ENCODE data around the gene ZNF385C. TPM values are rescaled to one million over a fixed set of nuclear protein-coding genes. Genes with fewer than 3 reads are reported as not detected.
A peak's percentile ranks its signal among the peaks of the same experiment; 100 is the strongest.
"Not testable (repeated sequence)": the region's sequence is repeated elsewhere in the genome, so short reads cannot be mapped to it uniquely, and the experiment has no call there.

The ZNF385C gene
- polyA plus RNA-seq (2011; rRNA removed) (0.61 and 0.86 TPM in 2 replicates), polyA plus RNA-seq (2017; fragmentation: RNase III; extraction: RNeasy Plus Mini Kit Qiagen cat#74134 plus additional on column Dnase treatment) (0.12 to 0.16 TPM (median 0.13 TPM) in 3 replicates), polyA minus RNA-seq (2011; rRNA and poly(A)+ RNA removed) (0.08 and 0.34 TPM in 2 replicates)
- 0.17 and 0.31 TPM in 2 replicates for polyA plus RNA-seq (2012; cell fraction: cytosol; rRNA removed)
- polyA plus RNA-seq (2012; cell fraction: nucleus; rRNA removed): 0.55 and 0.70 TPM in 2 replicates

DNA sequence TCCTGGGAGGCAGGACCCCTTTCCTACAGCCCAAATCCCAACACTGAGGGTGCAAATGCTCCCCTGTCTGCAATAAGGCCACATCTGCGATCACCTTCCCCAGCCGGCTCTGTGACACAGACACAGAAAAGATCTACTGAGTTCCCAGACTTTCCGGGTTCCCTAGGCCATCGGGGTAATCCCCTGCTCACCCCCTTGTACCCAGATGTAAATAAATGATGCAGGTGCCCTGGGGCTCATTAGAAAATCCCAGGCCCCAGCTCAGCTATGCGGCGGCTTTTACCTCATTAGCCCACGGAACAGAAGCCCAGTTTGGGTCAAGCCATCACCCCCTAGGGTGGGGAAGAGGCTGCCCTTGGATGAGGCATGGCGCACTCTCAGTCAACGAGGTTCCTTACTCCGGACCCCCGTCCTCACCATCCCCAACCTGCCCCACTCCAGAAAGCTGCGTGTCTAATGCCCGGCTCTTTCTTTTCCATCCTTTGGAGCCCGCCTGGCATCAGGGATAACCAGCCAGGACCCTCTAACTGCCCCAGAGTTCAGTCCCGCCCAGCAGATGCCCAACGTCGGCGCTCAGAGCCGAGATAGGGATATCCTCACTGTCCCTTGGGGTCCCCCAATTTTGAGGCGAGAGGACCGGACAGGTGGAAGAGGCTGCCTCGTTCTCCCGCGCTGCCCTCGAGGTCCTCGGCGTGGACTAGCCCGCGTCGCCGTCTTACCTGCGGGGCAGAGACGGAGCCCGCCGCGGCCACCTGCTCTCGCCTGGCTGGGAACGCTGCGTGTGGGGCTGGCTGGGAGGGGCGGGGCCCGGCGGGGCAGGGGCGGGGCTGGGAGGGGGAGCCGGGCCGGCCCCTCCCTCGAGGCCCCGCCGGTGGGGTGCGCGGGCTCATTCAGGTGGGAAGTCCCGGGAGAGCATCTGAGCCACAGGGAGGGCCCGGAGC lies at the start of gene ZNF385C:
TSS of gene ZNF385C (minus strand) at position 783 of the 941 bp plus-strand sequence. CDS start 35,417 bp downstream, outside the sequence.
- FAIRE-seq (no peak), ATAC-seq (no peak), DNase-seq (ENCODE audit: low read depth in 1 of 2, low spot score in 1 of 2) (no peak)
- Histone ChIP-seq H3K9me3 (no peaks in the 10 kb centered on the region), H3K4me2 (no peak within 1 kb of the TSS), H3K4me3 (no peak within 1 kb of the TSS), H3K27ac (no peak within 1 kb of the TSS), H3K4me1 (no peaks in the 10 kb centered on the region)
- POLR2A ChIA-PET: interaction anchor here (0.6 kb wide), 1 partner anchor 1017 kb away, joined by 4 read pairs; no protein-coding TSS in a partner anchor
- CTCF ChIA-PET: interaction anchor here (0.8 to 39.5 kb wide), 8 partner anchors 10 to 135 kb away, joined by 3 to 658 read pairs (median 6); partner anchors contain the start of genes DHX58, DNAJC7, KAT2A and NKIRAS2
- no peak for TF ChIP-seq NPAS2 (CRISPR knock-in tag; IDR thresholded peaks at IDR 0.05; ENCODE audit: borderline replicate concordance)
- TF ChIP-seq CTCF (IDR thresholded peaks at IDR 0.05): no peak
- TF ChIP-seq, protein P1, sequence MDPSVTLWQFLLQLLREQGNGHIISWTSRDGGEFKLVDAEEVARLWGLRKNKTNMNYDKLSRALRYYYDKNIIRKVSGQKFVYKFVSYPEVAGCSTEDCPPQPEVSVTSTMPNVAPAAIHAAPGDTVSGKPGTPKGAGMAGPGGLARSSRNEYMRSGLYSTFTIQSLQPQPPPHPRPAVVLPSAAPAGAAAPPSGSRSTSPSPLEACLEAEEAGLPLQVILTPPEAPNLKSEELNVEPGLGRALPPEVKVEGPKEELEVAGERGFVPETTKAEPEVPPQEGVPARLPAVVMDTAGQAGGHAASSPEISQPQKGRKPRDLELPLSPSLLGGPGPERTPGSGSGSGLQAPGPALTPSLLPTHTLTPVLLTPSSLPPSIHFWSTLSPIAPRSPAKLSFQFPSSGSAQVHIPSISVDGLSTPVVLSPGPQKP (IDR thresholded peaks at IDR 0.05; ENCODE audit: low read depth, low read length): no peak
- TF ChIP-seq ZSCAN20 (CRISPR knock-in tag; IDR thresholded peaks at IDR 0.05): no peak
- WGBS (ENCODE audit: missing lambda C conversion rate): 77% methylated on average over 37 of the region's 52 CpGs

- Histone ChIP-seq H3K4me1 (peaks cover 13% of the 10 kb centered on the region; the same call in 2 of the 3 replicates), H3K4me2 (no peak overlapping the region), H3K9me3 (no peaks in the 10 kb centered on the region), H3K27ac (no peak overlapping the region), H3K4me3 (no peak overlapping the region)
- DNase-seq (ENCODE audit: low read depth in 1 of 2, low spot score in 1 of 2) (no peak), ATAC-seq (peak; percentile 28; a peak in 4 of 6 replicates), FAIRE-seq (no peak)
- WGBS (ENCODE audit: missing lambda C conversion rate): 86% methylated on average over 13 of the region's 13 CpGs
- ChIA-PET POLR2A (no interaction called here), CTCF (interaction anchor here (0.6 to 2.1 kb wide), 3 partner anchors 24 to 962 kb away, joined by 3 to 5 read pairs (median 5); partner anchors contain the start of genes HSPB9 and KCNH4)
- TF ChIP-seq RFX5 (IDR thresholded peaks at IDR 0.05) (no peak), NR3C1 (IDR thresholded peaks at IDR 0.05) (no peak)
Measured at GRCh38 chr17:42146911-42147607, 48.8 kb upstream of the ZNF385C start.

DNA sequence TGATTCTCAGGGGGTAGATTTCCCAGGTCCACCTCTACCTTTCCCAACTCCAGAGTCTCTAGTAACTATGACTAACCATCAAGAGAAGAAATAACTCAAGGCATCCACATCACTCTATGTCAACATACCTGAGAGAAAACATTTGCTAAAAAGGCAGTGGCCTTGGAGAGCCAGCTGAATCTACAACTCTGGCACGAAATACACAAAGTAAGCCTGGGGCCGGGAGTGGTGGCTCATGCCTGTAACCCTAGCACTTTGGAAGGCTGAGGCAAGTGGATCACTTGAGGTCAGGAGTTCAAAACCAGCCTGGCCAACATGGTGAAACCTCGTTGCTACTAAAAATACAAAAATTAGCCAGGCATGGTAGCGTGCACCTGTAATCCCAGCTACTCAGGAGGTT lies 44.9 kb upstream of the ZNF385C start:
- H3K27ac ChIP-seq; DNase-seq (ENCODE audit: low read depth in 1 of 2, low spot score in 1 of 2); FAIRE-seq; H3K4me2 ChIP-seq; H3K4me3 ChIP-seq; H3K9me3 ChIP-seq; POLR2A ChIA-PET; ATAC-seq: not testable (repeated sequence)
- CTCF ChIA-PET: interaction anchor here (0.7 to 3.8 kb wide), 11 partner anchors 9 to 92 kb away, joined by 3 to 8 read pairs (median 4); no protein-coding TSS in a partner anchor
- H3K4me1 ChIP-seq: peaks cover 13% of the 10 kb centered on the region; the same call in 2 of the 3 replicates
- WGBS (ENCODE audit: missing lambda C conversion rate): 76% methylated on average over 4 of the region's 4 CpGs

DNA sequence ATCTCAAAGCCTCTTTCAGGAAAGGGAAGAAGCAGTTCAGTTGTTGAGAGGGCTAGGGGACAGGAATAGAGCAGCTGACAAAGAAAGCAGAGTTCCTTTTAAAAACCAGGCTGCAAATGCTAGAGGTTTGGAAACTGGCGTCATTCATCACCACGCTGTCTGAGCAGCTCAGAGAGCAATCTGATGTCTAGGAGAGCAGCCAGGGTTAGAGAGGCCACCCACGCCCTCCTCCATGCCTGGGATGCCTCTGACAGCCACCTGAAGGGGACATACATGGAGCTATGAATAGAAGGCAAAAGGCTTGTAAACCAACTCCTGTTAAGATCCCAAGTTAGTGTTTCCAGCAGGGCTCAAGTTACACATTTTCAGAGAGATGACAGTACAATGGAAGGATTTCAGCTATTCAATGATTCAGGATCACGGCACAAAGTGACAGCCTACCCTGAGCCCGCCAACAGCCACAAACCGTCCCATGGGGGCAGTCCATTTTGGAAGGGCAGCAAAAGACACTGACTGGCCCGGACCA lies 44.2 kb upstream of the ZNF385C start:
- ChIA-PET POLR2A (no interaction called here), CTCF (interaction anchor here (0.7 to 3.8 kb wide), 10 partner anchors 8 to 42 kb away, joined by 3 to 8 read pairs (median 4); no protein-coding TSS in a partner anchor)
- DNase-seq (ENCODE audit: low read depth in 1 of 2, low spot score in 1 of 2) (no peak), ATAC-seq (peak in 1 of 2 experiments; percentile 22; a peak in 1 of 6 replicates), FAIRE-seq (no peak)
- 90% methylated on average over 7 of the region's 7 CpGs for WGBS (ENCODE audit: missing lambda C conversion rate)
- no peaks in the 10 kb centered on the region for H3K9me3 ChIP-seq
- TF ChIP-seq CBX2 (IDR thresholded peaks at IDR 0.05; ENCODE audit: borderline replicate concordance, low read depth) (no peak), SREBF2 (IDR thresholded peaks at IDR 0.05) (no peak), HMGXB4 (CRISPR knock-in tag; IDR thresholded peaks at IDR 0.05; ENCODE audit: borderline replicate concordance) (no peak), HEYL (CRISPR knock-in tag; IDR thresholded peaks at IDR 0.05) (no peak), TP53 (CRISPR knock-in tag; IDR thresholded peaks at IDR 0.05) (no peak), SMC3 (IDR thresholded peaks at IDR 0.05) (no peak), CBX8 (IDR thresholded peaks at IDR 0.05) (no peak), USF2 (IDR thresholded peaks at IDR 0.05) (no peak), ZSCAN20 (CRISPR knock-in tag; IDR thresholded peaks at IDR 0.05) (no peak), MAFK (IDR thresholded peaks at IDR 0.05; ENCODE audit: partially characterized antibody) (no peak)
- TF ChIP-seq, protein P2, sequence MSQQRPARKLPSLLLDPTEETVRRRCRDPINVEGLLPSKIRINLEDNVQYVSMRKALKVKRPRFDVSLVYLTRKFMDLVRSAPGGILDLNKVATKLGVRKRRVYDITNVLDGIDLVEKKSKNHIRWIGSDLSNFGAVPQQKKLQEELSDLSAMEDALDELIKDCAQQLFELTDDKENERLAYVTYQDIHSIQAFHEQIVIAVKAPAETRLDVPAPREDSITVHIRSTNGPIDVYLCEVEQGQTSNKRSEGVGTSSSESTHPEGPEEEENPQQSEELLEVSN (IDR thresholded peaks at IDR 0.05; ENCODE audit: borderline replicate concordance, low read depth): no peak
- peaks cover 13% of the 10 kb centered on the region; the same call in 2 of the 3 replicates for H3K4me1 ChIP-seq
- H3K4me3 ChIP-seq: no peak overlapping the region
- H3K27ac ChIP-seq: no peak overlapping the region
- no peak overlapping the region for H3K4me2 ChIP-seq
